SK-N-SH (cell line): ENCODE data around the gene ADM. TPM values are rescaled to one million over a fixed set of nuclear protein-coding genes. Genes with fewer than 3 reads are reported as not detected.

ENCODE experiments used
- CTCF ChIA-PET: fragments of 300-600, 350-600 bp; formaldehyde crosslinking; extraction: SDS; loops from one replicate; lab custom pipeline; 2021; lab: Yijun Ruan, JAX
- POLR2A ChIA-PET: fragments of 350-600 bp; sonication (Branson Sonifier 250); formaldehyde crosslinking; extraction: SDS; loops from one replicate; lab custom pipeline; 2020; ENCODE audit warnings: antibody characterized with exemption, inconsistent platforms; lab: Yijun Ruan, JAX
- DNase-seq: peaks from one replicate; pipeline ENCODE4 v3.0.0; 2012
- H2AFZ ChIP-seq: fragments of 200-600 bp; sonication (generic); 2 replicates; pipeline ENCODE4 v1.8.1; 2016; ENCODE audit warnings: antibody characterized with exemption, mild to moderate bottlenecking, low read depth
- H3F3A ChIP-seq: fragments of 200-600 bp; sonication (generic); replicated peaks from 2 replicates; pipeline ENCODE3; 2016; ENCODE audit warnings: antibody characterized with exemption, mild to moderate bottlenecking; ENCODE audit not compliant: insufficient read depth
- H3K27ac ChIP-seq, 2 experiments: fragments of 200-500 bp in 1 of 2; fragments of 200-600 bp in 1 of 2; sonication (Bioruptor generic) in 1 of 2; sonication (generic), shearing (Covaris generic) in 1 of 2; 2 replicates each; pipeline versions ENCODE4 v1.5.1 to v1.6.1; 2014 to 2016; ENCODE audit warnings: low read depth in 2 of 2, inconsistent platforms in 1 of 2, low read length in 1 of 2, mild to moderate bottlenecking in 1 of 2, mixed read lengths in 1 of 2
- H3K27me3 ChIP-seq: fragments of 200-600 bp; sonication (generic), shearing (Covaris generic); 2 replicates; pipeline ENCODE4 v1.6.1; 2016; ENCODE audit warnings: mixed run types; ENCODE audit not compliant: insufficient read depth
- H3K36me3 ChIP-seq, 2 experiments: fragments of 200-500 bp in 1 of 2; fragments of 200-600 bp in 1 of 2; sonication (Bioruptor generic) in 1 of 2; sonication (generic) in 1 of 2; replicated peaks in 1 of 2; 2 replicates each; pipeline versions ENCODE3 to v1.5.1; 2014 to 2016; ENCODE audit warnings: low read length in 1 of 2, mild to moderate bottlenecking in 1 of 2; ENCODE audit not compliant: insufficient read depth in 2 of 2, control insufficient read depth in 1 of 2
- H3K4me1 ChIP-seq, 2 experiments: fragments of 200-500 bp in 1 of 2; fragments of 200-600 bp in 1 of 2; sonication (Bioruptor generic) in 1 of 2; sonication (generic), shearing (Covaris generic) in 1 of 2; 2 replicates each; pipeline versions ENCODE4 v1.5.1 to v1.6.1; 2014 to 2016; ENCODE audit warnings: low read depth in 1 of 2, low read length in 1 of 2, mixed run types in 1 of 2; ENCODE audit not compliant: insufficient read depth in 2 of 2, control insufficient read depth in 1 of 2
- H3K4me2 ChIP-seq: fragments of 200-600 bp; sonication (generic), shearing (Covaris generic); 2 replicates; pipeline ENCODE4 v1.6.1; 2017; ENCODE audit warnings: mixed run types
- H3K4me3 ChIP-seq, 2 experiments: fragments of 200-500 bp in 1 of 2; fragments of 200-600 bp in 1 of 2; sonication (Bioruptor generic) in 1 of 2; sonication (generic), shearing (Covaris generic) in 1 of 2; 2 replicates each; pipeline versions ENCODE4 v1.5.1 to v1.8.1; 2014 to 2016; ENCODE audit warnings: low read depth in 2 of 2, inconsistent platforms in 1 of 2, low read length in 1 of 2, mild to moderate bottlenecking in 1 of 2, mixed read lengths in 1 of 2, moderate library complexity in 1 of 2
- H3K79me2 ChIP-seq: fragments of 200-600 bp; sonication (generic); 2 replicates; pipeline ENCODE4 v1.8.1; 2017; ENCODE audit warnings: mild to moderate bottlenecking; ENCODE audit not compliant: insufficient read depth
- H3K9ac ChIP-seq: fragments of 200-600 bp; sonication (generic); 2 replicates; pipeline ENCODE4 v1.6.1; 2017; ENCODE audit warnings: mixed run types
- H3K9me2 ChIP-seq: fragments of 200-600 bp; sonication (generic); 2 replicates; pipeline ENCODE4 v1.6.1; 2017; ENCODE audit warnings: mixed run types
- H3K9me3 ChIP-seq: fragments of 200-600 bp; sonication (generic); 2 replicates; pipeline ENCODE4 v1.6.1; 2017; ENCODE audit warnings: mixed run types, mild to moderate bottlenecking, moderate library complexity
- H4K20me1 ChIP-seq: fragments of 200-600 bp; sonication (generic); 2 replicates; pipeline ENCODE4 v1.6.1; 2017; ENCODE audit warnings: mild to moderate bottlenecking, mixed run types; ENCODE audit not compliant: insufficient read depth
- CTCF ChIP-seq: fragments of 200-600 bp; sonication (generic); IDR thresholded peaks from 2 replicates; pipeline ENCODE4 v1.6.1; 2017; ENCODE audit warnings: antibody characterized with exemption, mild to moderate bottlenecking, moderate library complexity
- ELF1 ChIP-seq: IDR thresholded peaks from 2 replicates; pipeline ENCODE4 v1.4.0; 2012
- EP300 ChIP-seq, 2 experiments: IDR thresholded peaks; 2 replicates each; pipeline versions ENCODE4 v1.4.0 to v1.6.1; 2012; ENCODE audit warnings: borderline replicate concordance in 1 of 2, low read depth in 1 of 2, low read length in 1 of 2
- EZH2phosphoT487 ChIP-seq: fragments of 200-600 bp; sonication (generic); IDR thresholded peaks from 2 replicates; pipeline ENCODE4 v1.6.1; 2017; ENCODE audit warnings: low read depth, mixed run types, mild to moderate bottlenecking, antibody characterized with exemption, moderate library complexity, borderline replicate concordance
- FOSL2 ChIP-seq: IDR thresholded peaks from 2 replicates; pipeline ENCODE4 v1.4.0; 2012; ENCODE audit warnings: low read depth, mild to moderate bottlenecking, moderate library complexity, borderline replicate concordance
- JUND ChIP-seq: IDR thresholded peaks from 2 replicates; pipeline ENCODE4 v1.4.0; 2012
- MEF2A ChIP-seq: IDR thresholded peaks from 2 replicates; pipeline ENCODE4 v1.4.0; 2012; ENCODE audit warnings: low read depth, borderline replicate concordance
- MXI1 ChIP-seq: IDR thresholded peaks from 2 replicates; pipeline ENCODE4 v1.6.1; 2012; ENCODE audit warnings: mild to moderate bottlenecking, low read depth, low read length, improper control_type of control experiment
- NRF1 ChIP-seq: IDR thresholded peaks from 2 replicates; pipeline ENCODE4 v1.6.1; 2012; ENCODE audit warnings: low read depth, mild to moderate bottlenecking, low read length
- PBX3 ChIP-seq: IDR thresholded peaks from 2 replicates; pipeline ENCODE4; 2012
- RXRA ChIP-seq: IDR thresholded peaks from 2 replicates; pipeline ENCODE4 v1.4.0; 2012; ENCODE audit warnings: low read depth, mild to moderate bottlenecking, borderline replicate concordance
- SIN3A ChIP-seq: IDR thresholded peaks from 2 replicates; pipeline ENCODE4 v1.6.1; 2012; ENCODE audit warnings: low read depth, mild to moderate bottlenecking, low read length, moderate library complexity, borderline replicate concordance
- SMC3 ChIP-seq: IDR thresholded peaks from 2 replicates; pipeline ENCODE4 v1.6.1; 2012; ENCODE audit warnings: low read depth, low read length, improper control_type of control experiment
- TCF12 ChIP-seq: IDR thresholded peaks from 2 replicates; pipeline ENCODE4 v1.4.0; 2012
- YY1 ChIP-seq: IDR thresholded peaks from 2 replicates; pipeline ENCODE4 v1.4.0; 2012; ENCODE audit warnings: low read depth, mild to moderate bottlenecking
- WGBS: methylation state at CpG from one replicate; pipeline ENCODE4 v1.1.6; 2017; ENCODE audit warnings: low lambda C conversion rate; 5-methylcytosine and 5-hydroxymethylcytosine counted together
- polyA plus RNA-seq, 3 experiments: library from polyadenylated mRNA; depleted of rRNA; stranded (reverse); fragments of >200 nt; gene quantifications; 2 replicates each; pipeline ENCODE4 v1.2.3, GENCODE V29; 2012

Gene ADM
- polyA plus RNA-seq, 1 of the 3 experiments (the other 2 are of a cell fraction): 50.6 TPM

GRCh38 chr11:10307022-10307399, 2.1 kb downstream of the ADM start:
- Histone ChIP-seq H4K20me1 (peaks cover 10% of the 10 kb centered on the region; the same call in 1 of the 2 replicates), H3K4me3 (peak overlapping the region; percentile 66 to 87), H3K9ac (peak overlapping the region; percentile 75), H3K4me1 (peaks cover 7 to 44% of the 10 kb centered on the region in 2 experiments), H3K4me2 (peak overlapping the region; percentile 98), H3K79me2 (peaks cover 23% of the 10 kb centered on the region; the same call in 1 of the 2 replicates), H3K27me3 (no peaks in the 10 kb centered on the region), H2AFZ (no peak overlapping the region), H3K27ac (peak overlapping the region; percentile 16 to 79; a peak in 2 of 4 replicates), H3F3A (peaks cover 21% of the 10 kb centered on the region), H3K36me3 (peaks cover 0 to 5% of the 10 kb centered on the region in 2 experiments), H3K9me3 (no peaks in the 10 kb centered on the region), H3K9me2 (no peaks in the 10 kb centered on the region)
- ChIA-PET CTCF (interaction anchor here (0.6 to 9.2 kb wide), 44 partner anchors 9 to 895 kb away, joined by 3 to 104 read pairs (median 4); partner anchors contain the start of gene WEE1), POLR2A (interaction anchor here (1.1 kb wide), 1 partner anchor 99 kb away, joined by 4 read pairs; no protein-coding TSS in a partner anchor)
- no peak for DNase-seq
- 67% methylated on average over 9 of the region's 9 CpGs for WGBS
- TF ChIP-seq MXI1 (no peak), EZH2phosphoT487 (no peak), NRF1 (no peak), TCF12 (no peak), CTCF (no peak), EP300 (IDR thresholded peaks at IDR 0.05; ENCODE audit: borderline replicate concordance in 1 of 2, low read depth in 1 of 2, low read length in 1 of 2) (no peak), SMC3 (no peak), MEF2A (no peak), JUND (no peak), RXRA (no peak), FOSL2 (no peak), SIN3A (no peak), PBX3 (no peak), ELF1 (no peak), YY1 (no peak)
